GM12878 (cell line): ENCODE data around the gene CTBP1.

ENCODE experiments used
- ASH2L ChIP-seq: fragments of 300-600, 200-600 bp; sonication (generic); IDR thresholded peaks from 2 replicates; pipeline ENCODE4 v1.6.1; 2017; ENCODE audit warnings: low read depth, mild to moderate bottlenecking, borderline replicate concordance
- BRCA1 ChIP-seq: IDR thresholded peaks from 2 replicates; pipeline ENCODE4 v1.6.1; 2011; ENCODE audit warnings: low read depth, low read length, improper control_type of control experiment
- TF ChIP-seq, protein P1 (sequence below), 3 experiments: IDR thresholded peaks in 2 of 3; conservative IDR thresholded peaks in 1 of 3; 2 replicates each; pipeline ENCODE4 v1.5.1; 2011; ENCODE audit warnings: low read depth in 3 of 3, low read length in 3 of 3, mild to moderate bottlenecking in 3 of 3, control low read depth in 2 of 3, moderate library complexity in 2 of 3, inconsistent platforms in 1 of 3, mixed read lengths in 1 of 3; ENCODE audit not compliant: control insufficient read depth in 2 of 3, insufficient read depth in 1 of 3; ENCODE audit errors: extremely low read depth in 1 of 3

DNA sequence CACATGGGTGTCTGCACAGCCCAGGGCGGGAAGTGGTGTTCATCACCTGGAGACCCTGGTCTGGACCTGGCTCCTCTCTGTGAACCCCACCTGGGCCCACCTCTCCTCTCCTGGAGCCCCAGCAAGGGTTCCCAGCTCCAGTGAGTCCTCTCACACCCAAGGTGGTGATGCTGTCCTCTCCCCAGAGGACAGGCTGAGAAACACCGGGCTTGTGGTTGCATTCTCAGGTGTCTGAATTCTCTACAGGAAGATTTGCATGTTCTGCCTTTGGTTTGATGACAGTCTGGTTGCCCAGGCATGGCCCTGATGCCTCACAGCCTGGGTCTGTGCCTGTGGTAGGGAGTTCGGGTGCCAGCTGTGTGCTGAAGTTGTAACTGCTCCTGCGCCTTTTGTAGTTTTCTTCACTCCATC, 44.6 kb upstream of the CTBP1 start:
- TF ChIP-seq, protein P1, sequence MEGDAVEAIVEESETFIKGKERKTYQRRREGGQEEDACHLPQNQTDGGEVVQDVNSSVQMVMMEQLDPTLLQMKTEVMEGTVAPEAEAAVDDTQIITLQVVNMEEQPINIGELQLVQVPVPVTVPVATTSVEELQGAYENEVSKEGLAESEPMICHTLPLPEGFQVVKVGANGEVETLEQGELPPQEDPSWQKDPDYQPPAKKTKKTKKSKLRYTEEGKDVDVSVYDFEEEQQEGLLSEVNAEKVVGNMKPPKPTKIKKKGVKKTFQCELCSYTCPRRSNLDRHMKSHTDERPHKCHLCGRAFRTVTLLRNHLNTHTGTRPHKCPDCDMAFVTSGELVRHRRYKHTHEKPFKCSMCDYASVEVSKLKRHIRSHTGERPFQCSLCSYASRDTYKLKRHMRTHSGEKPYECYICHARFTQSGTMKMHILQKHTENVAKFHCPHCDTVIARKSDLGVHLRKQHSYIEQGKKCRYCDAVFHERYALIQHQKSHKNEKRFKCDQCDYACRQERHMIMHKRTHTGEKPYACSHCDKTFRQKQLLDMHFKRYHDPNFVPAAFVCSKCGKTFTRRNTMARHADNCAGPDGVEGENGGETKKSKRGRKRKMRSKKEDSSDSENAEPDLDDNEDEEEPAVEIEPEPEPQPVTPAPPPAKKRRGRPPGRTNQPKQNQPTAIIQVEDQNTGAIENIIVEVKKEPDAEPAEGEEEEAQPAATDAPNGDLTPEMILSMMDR (IDR thresholded peaks at IDR 0.05 in 2 of 3, conservative IDR thresholded peaks at IDR 0.05 in 1 of 3; ENCODE audit: control insufficient read depth in 2 of 3, extremely low read depth in 1 of 3, insufficient read depth in 1 of 3, low read depth in 3 of 3, low read length in 3 of 3) = no peak
- TF ChIP-seq ASH2L (no peak), BRCA1 (no peak)
